Adrenal gland (tissue), 12 donors: ENCODE measurements around the gene RPE. TPM values are rescaled to one million over a fixed set of nuclear protein-coding genes. Genes with fewer than 3 reads are reported as not detected.
A peak's percentile ranks its signal among the peaks of the same experiment; 100 is the strongest.

Source experiments
- DNase-seq, 7 donors: peaks; one replicate each; pipeline ENCODE4 v3.0.0-alpha.2; 2019 to 2020
- H3K27ac ChIP-seq, 5 donors: fragments of 200-600 bp; sonication (generic) in 4 of 5; 1 replicate in 3 of 5; 2 replicates in 2 of 5; pipeline versions ENCODE4 v1.5.1 to v1.8.0; 2016 to 2020; ENCODE audit warnings: mild to moderate bottlenecking in 1 of 5
- H3K27me3 ChIP-seq: fragments of 200-600 bp; 2 replicates; pipeline ENCODE4 v1.8.0; 2021
- H3K36me3 ChIP-seq, 2 donors: fragments of 200-600 bp; replicated peaks in 1 of 2; 1 replicate in 1 of 2; 2 replicates in 1 of 2; pipeline versions ENCODE4 v1.5.1 to v1.8.0; 2018 to 2022
- H3K4me1 ChIP-seq, 2 donors: fragments of 200-600 bp; replicated peaks in 1 of 2; 1 replicate in 1 of 2; 2 replicates in 1 of 2; pipeline versions ENCODE4 v1.5.1 to v1.8.0; 2018 to 2021
- H3K4me3 ChIP-seq, 4 donors: fragments of 200-600 bp; sonication (generic) in 3 of 4; one replicate each; pipeline ENCODE4 v1.5.1; 2016 to 2018
- H3K9me3 ChIP-seq, 3 donors: fragments of 200-600 bp; sonication (generic) in 1 of 3; replicated peaks in 1 of 3; 1 replicate in 2 of 3; 2 replicates in 1 of 3; pipeline versions ENCODE4 v1.5.1 to v1.8.0; 2016 to 2021
- POLR2A ChIP-seq, 2 donors: fragments of 450-650 bp; IDR thresholded peaks; one replicate each; pipeline ENCODE4 v1.6.1; 2017; ENCODE audit warnings: antibody characterized with exemption in 2 of 2, mild to moderate bottlenecking in 2 of 2, moderate library complexity in 1 of 2
- WGBS, 4 donors: extraction: QIAGEN DNeasy Blood & Tissue Kit in 2 of 4; methylation state at CpG; one replicate each; pipeline versions ENCODE4 v1.1.5 to v1.1.7; 2013 to 2017; 5-methylcytosine and 5-hydroxymethylcytosine counted together
- intact Hi-C, 2 donors: fragments of 100-400 bp; cut with DNase I; formaldehyde crosslinking; loops; one replicate each; pipeline versions ENCODE4 v1.14.1 to v1.15.0; 2022 to 2023
- polyA plus RNA-seq, 3 donors: library from polyadenylated mRNA; stranded (reverse); fragments of 200-250 nt in 2 of 3; fragments of 350-450 nt in 1 of 3; fragmentation: Illumina TruSeq in 1 of 3; extraction: RNeasy Lipid Tissue Mini Kit (QIAGEN cat#74804) in 1 of 3; gene quantifications; one replicate each; pipeline ENCODE4 v1.2.3, GENCODE V29; 2013 to 2014
- total RNA-seq, 9 donors: library from RNA; depleted of rRNA in 4 of 9; stranded (reverse); fragments of >200 nt in 4 of 9; fragments of 120-200 nt in 1 of 9; fragmentation: NEBNext Ultra II Directional in 1 of 9; extraction: Animal tissue kit (Norgen Biotek cat#: 25700) in 1 of 9; gene quantifications; one replicate each; pipeline versions ENCODE4 v1.1.0 to v1.2.4, GENCODE V29; 2013 to 2023
- TF ChIP-seq, protein P1 (sequence below), 6 experiments: fragments of 450-650 bp in 4 of 6; fragments of 200-600 bp in 2 of 6; sonication (generic) in 1 of 6; IDR thresholded peaks; 1 replicate in 5 of 6; 2 replicates in 1 of 6; pipeline versions ENCODE4 v1.5.1 to v1.8.0; 2016 to 2021; ENCODE audit warnings: antibody characterized with exemption in 6 of 6, mild to moderate bottlenecking in 2 of 6, moderate library complexity in 1 of 6
- donor health status: healthy with polysubstance abuse.
- donor health status: Bipolar disorder and iron deficiency.
- donor health status: DM: yes; HTN: yes; CAD: no.
- donor health status: DM: no; HTN: no; CAD: no.
- donor health status: DM: no; HTN: no; CAD: no.
- donor health status: DM: yes; HTN: yes; CAD: no.

Gene RPE
- total and polyA plus RNA-seq, 12 donors: 12.6 to 221 (median 67.1) TPM

DNA sequence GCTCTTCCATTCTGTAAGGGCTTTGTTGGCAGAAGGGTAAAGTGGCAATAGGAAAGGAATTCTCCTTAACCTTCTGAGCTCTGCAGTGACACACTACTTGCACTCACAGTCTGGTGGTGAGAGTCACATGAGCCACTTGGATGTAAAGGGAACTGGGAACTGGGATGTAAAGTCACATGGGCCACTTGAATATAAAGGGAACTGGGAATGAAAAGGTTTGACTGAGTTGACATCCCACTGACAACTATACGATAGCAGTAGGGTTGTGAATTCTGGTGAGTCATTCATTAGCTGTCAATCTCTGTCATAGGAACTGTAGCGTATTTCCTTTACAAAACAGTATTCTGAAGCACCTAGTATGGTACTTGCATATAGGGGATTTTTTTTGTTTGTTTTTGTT is 5.5 kb downstream of the RPE start:
- Histone ChIP-seq H3K9me3 (no peaks in the 10 kb centered on the region), H3K36me3 (no peaks in the 10 kb centered on the region), H3K4me3 (no peak overlapping the region), H3K27me3 (no peaks in the 10 kb centered on the region), H3K4me1 (peaks cover 31 to 66% of the 10 kb centered on the region in 2 donors), H3K27ac (peak overlapping the region in 1 of 5 donors; percentile 26)
- peak in 2 of 7 donors; percentile 25 to 29 for DNase-seq
- intact Hi-C loops: no loop called here
- TF ChIP-seq POLR2A (IDR thresholded peaks at IDR 0.05): no peak
- TF ChIP-seq, protein P1, sequence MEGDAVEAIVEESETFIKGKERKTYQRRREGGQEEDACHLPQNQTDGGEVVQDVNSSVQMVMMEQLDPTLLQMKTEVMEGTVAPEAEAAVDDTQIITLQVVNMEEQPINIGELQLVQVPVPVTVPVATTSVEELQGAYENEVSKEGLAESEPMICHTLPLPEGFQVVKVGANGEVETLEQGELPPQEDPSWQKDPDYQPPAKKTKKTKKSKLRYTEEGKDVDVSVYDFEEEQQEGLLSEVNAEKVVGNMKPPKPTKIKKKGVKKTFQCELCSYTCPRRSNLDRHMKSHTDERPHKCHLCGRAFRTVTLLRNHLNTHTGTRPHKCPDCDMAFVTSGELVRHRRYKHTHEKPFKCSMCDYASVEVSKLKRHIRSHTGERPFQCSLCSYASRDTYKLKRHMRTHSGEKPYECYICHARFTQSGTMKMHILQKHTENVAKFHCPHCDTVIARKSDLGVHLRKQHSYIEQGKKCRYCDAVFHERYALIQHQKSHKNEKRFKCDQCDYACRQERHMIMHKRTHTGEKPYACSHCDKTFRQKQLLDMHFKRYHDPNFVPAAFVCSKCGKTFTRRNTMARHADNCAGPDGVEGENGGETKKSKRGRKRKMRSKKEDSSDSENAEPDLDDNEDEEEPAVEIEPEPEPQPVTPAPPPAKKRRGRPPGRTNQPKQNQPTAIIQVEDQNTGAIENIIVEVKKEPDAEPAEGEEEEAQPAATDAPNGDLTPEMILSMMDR (IDR thresholded peaks at IDR 0.05): no peak
- 40 to 80% (median 59%) methylated on average over 2 of the region's 2 CpGs for WGBS, 4 donors

DNA sequence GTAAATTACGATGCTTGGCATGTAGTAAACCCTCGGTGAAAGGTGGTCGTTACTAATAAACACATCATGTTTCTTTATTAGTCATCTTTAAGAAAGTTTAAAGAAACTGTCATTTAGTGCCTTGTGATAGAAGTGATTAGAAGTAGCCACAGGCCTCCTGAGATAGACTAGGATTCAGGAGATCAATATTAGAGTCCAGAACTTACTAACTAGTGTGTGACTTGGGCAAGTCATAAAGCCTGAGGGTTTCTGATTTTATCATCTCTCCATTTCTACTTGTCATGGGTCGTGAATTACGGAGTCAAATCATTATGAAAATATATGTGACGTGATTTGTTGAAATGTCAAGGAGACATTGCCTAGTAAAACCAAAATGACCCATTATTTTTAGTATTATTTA is 6.7 kb downstream of the RPE start:
- WGBS, 4 donors: 44 to 58% (median 53%) methylated on average over 6 of the region's 6 CpGs
- no peak for TF ChIP-seq POLR2A (IDR thresholded peaks at IDR 0.05)
- TF ChIP-seq, protein P1 (IDR thresholded peaks at IDR 0.05): no peak
- Histone ChIP-seq H3K27ac (peak overlapping the region in 2 of 5 donors; percentile 36 to 47), H3K9me3 (no peaks in the 10 kb centered on the region), H3K4me3 (no peak overlapping the region), H3K36me3 (no peaks in the 10 kb centered on the region), H3K27me3 (no peaks in the 10 kb centered on the region), H3K4me1 (peaks cover 21 to 55% of the 10 kb centered on the region in 2 donors)
- intact Hi-C loops: no loop called here
- no peak for DNase-seq

DNA sequence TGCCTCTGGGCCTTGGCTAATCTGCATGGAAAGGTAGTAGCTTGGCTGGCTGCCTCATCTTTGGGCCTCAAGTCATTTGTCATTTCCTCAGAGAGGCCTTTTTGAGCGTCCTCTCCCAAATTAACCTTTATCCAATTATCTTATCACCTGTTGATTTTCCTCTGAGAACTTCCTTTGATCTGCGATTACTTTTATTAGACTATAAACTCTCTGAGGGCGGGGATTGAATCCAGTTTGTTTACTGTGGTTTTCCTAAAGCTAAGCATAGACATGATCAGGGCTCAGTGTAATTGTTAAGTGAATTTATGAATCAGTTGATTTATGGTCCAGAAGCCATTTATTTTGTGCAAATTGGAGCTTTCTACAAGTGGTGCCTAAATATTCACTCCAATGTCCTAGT is 7.5 kb downstream of the RPE start:
- H3K27me3 ChIP-seq: no peaks in the 10 kb centered on the region
- H3K4me3 ChIP-seq: no peak overlapping the region
- intact Hi-C loops: no loop called here
- peaks cover 14 to 48% of the 10 kb centered on the region in 2 donors for H3K4me1 ChIP-seq
- WGBS, 4 donors: 47 to 72% (median 64%) methylated on average over 3 of the region's 3 CpGs
- H3K27ac ChIP-seq: peak overlapping the region in 3 of 5 donors; percentile 19 to 47 (median 36)
- H3K36me3 ChIP-seq: peaks cover 0 to 3% of the 10 kb centered on the region in 2 donors
- DNase-seq: peak in 1 of 7 donors; percentile 16
- TF ChIP-seq, protein P1 (IDR thresholded peaks at IDR 0.05): no peak
- no peak for TF ChIP-seq POLR2A (IDR thresholded peaks at IDR 0.05)
- H3K9me3 ChIP-seq: no peaks in the 10 kb centered on the region

DNA sequence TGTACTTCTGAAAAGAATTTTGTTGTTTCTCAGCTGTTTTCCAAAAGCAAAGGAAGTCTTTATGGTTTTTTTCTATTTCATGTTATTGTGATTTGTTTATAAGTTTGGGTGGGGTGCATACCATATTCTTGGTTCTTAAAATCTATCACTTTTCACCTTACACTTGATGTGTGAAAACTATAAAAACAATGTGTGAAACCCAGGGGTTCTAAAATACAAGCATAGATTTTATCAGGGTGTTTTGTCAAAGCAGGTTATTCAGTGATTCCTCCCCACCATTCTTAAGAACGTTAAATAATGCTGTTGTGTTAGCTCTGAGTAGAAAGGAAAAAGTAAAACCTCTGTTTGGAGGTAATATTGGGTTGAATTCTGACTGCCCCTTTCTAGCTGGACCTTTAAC is 17.7 kb downstream of the RPE start:
- peaks cover 0 to 80% of the 10 kb centered on the region in 2 donors for H3K36me3 ChIP-seq
- WGBS, 4 donors: 87 to 96% (median 94%) methylated on average over 1 of the region's 1 CpG

More for the DNA sequence above, 17.7 kb downstream of the RPE start:
- no peak for TF ChIP-seq POLR2A (IDR thresholded peaks at IDR 0.05)
- TF ChIP-seq, protein P1 (IDR thresholded peaks at IDR 0.05): no peak
- Histone ChIP-seq H3K27ac (no peak overlapping the region), H3K27me3 (no peaks in the 10 kb centered on the region), H3K4me3 (no peak overlapping the region), H3K9me3 (no peaks in the 10 kb centered on the region), H3K4me1 (no peaks in the 10 kb centered on the region)
- DNase-seq: no peak
- intact Hi-C loops: no loop called here
